HepG2 (cell line): ENCODE measurements around the gene CDAN1. TPM values are rescaled to one million over a fixed set of nuclear protein-coding genes. Genes with fewer than 3 reads are reported as not detected.

Source experiments
- ATAC-seq: fragments of 200-7000 bp; cut with Tn5 transposase; 3 replicates; pipeline ENCODE4 v1.9.1; 2020; ENCODE audit warnings: mild to moderate bottlenecking, moderate library complexity
- BruUV-seq: library from RNA; stranded (reverse); fragments of 400-500 nt; replicated peaks from 2 replicates; lab custom pipeline; 2021; lab: Mats Ljungman, UMichigan
- CTCF ChIA-PET: fragments of 300-600 bp; formaldehyde crosslinking; extraction: SDS; loops from one replicate; lab custom pipeline; 2021; ENCODE audit warnings: low total read pairs, inconsistent platforms, low intra/inter-chr PET ratio; lab: Yijun Ruan, JAX
- POLR2A ChIA-PET: fragments of 350-600 bp; sonication (Branson Sonifier 250); formaldehyde crosslinking; loops from one replicate; lab custom pipeline; 2020; ENCODE audit warnings: antibody characterized with exemption, inconsistent platforms; lab: Yijun Ruan, JAX
- DNase-seq: peaks from one replicate; pipeline ENCODE4 v3.0.0-alpha.2; 2015; ENCODE audit warnings: low spot score
- FAIRE-seq: peaks from 3 replicates; lab custom pipeline; 2011; peaks lifted over from hg19 to GRCh38; lab: Jason Lieb, UNC
- H2AFZ ChIP-seq: one replicate; pipeline ENCODE4 v1.6.1; 2011; ENCODE audit warnings: low read length, inconsistent platforms
- H3K27ac ChIP-seq: fragments of 300-600 bp; 3 replicates; pipeline ENCODE4 v1.8.0; 2011; ENCODE audit warnings: mixed run types, mild to moderate bottlenecking, mixed read lengths, low read length, inconsistent platforms; ENCODE audit not compliant: insufficient read depth; ENCODE audit errors: extremely low read length
- H3K27me3 ChIP-seq, 2 experiments: fragments of 200-600 bp in 1 of 2; 2 replicates in 1 of 2; 3 replicates in 1 of 2; pipeline versions ENCODE4 v1.6.0 to v1.8.0; 2011; ENCODE audit warnings: low read length in 2 of 2, mild to moderate bottlenecking in 2 of 2, moderate library complexity in 2 of 2, inconsistent platforms in 1 of 2; ENCODE audit not compliant: insufficient read depth in 2 of 2, control insufficient read depth in 1 of 2
- H3K36me3 ChIP-seq, 2 experiments: fragments of 200-600 bp in 1 of 2; replicated peaks in 1 of 2; 2 replicates in 1 of 2; 3 replicates in 1 of 2; pipeline versions ENCODE4 v1.5.1 to v1.8.0; 2011; ENCODE audit warnings: low read length in 2 of 2, inconsistent platforms in 1 of 2; ENCODE audit not compliant: insufficient read depth in 2 of 2, control insufficient read depth in 1 of 2
- H3K4me1 ChIP-seq: 2 replicates; pipeline ENCODE4 v1.5.1; 2012; ENCODE audit warnings: low read length, inconsistent platforms; ENCODE audit not compliant: insufficient read depth
- H3K4me2 ChIP-seq: 2 replicates; pipeline ENCODE4 v1.6.0; 2011; ENCODE audit warnings: low read depth, low read length, inconsistent platforms
- H3K4me3 ChIP-seq, 3 experiments: fragments of 200-600 bp in 1 of 3; sonication (generic), shearing (Covaris generic) in 1 of 3; replicated peaks in 1 of 3; 2 replicates each; pipeline ENCODE4 v1.5.1; 2011 to 2016; ENCODE audit warnings: low read length in 3 of 3, inconsistent platforms in 2 of 3, low read depth in 2 of 3, mild to moderate bottlenecking in 2 of 3, control low read depth in 1 of 3, mixed read lengths in 1 of 3; ENCODE audit not compliant: insufficient read depth in 1 of 3
- H3K79me2 ChIP-seq: one replicate; pipeline ENCODE4 v1.6.1; 2011; ENCODE audit warnings: low read length, inconsistent platforms; ENCODE audit not compliant: insufficient read depth
- H3K9ac ChIP-seq: 2 replicates; pipeline ENCODE4 v1.6.0; 2011; ENCODE audit warnings: mild to moderate bottlenecking, low read depth, low read length, inconsistent platforms; ENCODE audit not compliant: insufficient read depth
- H3K9me3 ChIP-seq: 2 replicates; pipeline ENCODE4 v1.5.1; 2012; ENCODE audit warnings: mild to moderate bottlenecking, low read length
- H4K20me1 ChIP-seq: 2 replicates; pipeline ENCODE4 v1.6.0; 2011; ENCODE audit warnings: inconsistent platforms, mild to moderate bottlenecking, low read length, moderate library complexity; ENCODE audit not compliant: insufficient read depth
- CBFB ChIP-seq: sonication (generic); formaldehyde crosslinking; IDR thresholded peaks from 2 replicates; pipeline ENCODE4 v1.4.0; 2020; ENCODE audit warnings: missing genetic modification reagents
- EED ChIP-seq: sonication (generic); formaldehyde crosslinking; IDR thresholded peaks from 2 replicates; pipeline ENCODE4 v1.5.0; 2020; ENCODE audit warnings: mild to moderate bottlenecking, missing genetic modification reagents
- FOXA3 ChIP-seq: IDR thresholded peaks from 2 replicates; pipeline ENCODE4 v1.6.1; 2016; ENCODE audit warnings: missing genetic modification reagents, missing compliant biosample characterization
- MATR3 ChIP-seq: sonication (generic); formaldehyde crosslinking; IDR thresholded peaks from 2 replicates; pipeline ENCODE4 v1.4.0; 2020; ENCODE audit warnings: missing genetic modification reagents
- MTA1 ChIP-seq: sonication (generic); formaldehyde crosslinking; IDR thresholded peaks from 2 replicates; pipeline ENCODE4 v1.4.0; 2020; ENCODE audit warnings: missing genetic modification reagents, mild to moderate bottlenecking, borderline replicate concordance
- NCOR1 ChIP-seq: fragments of 200-600 bp; sonication (generic); IDR thresholded peaks from 2 replicates; pipeline ENCODE4 v1.7.0; 2017; ENCODE audit warnings: antibody characterized with exemption, low read length, borderline replicate concordance
- NR3C1 ChIP-seq: sonication (generic); formaldehyde crosslinking; IDR thresholded peaks from 2 replicates; pipeline ENCODE4 v1.4.0; 2020; ENCODE audit warnings: missing genetic modification reagents
- PAWR ChIP-seq: sonication (generic); formaldehyde crosslinking; IDR thresholded peaks from 2 replicates; pipeline ENCODE4 v1.4.0; 2020; ENCODE audit warnings: missing genetic modification reagents, mild to moderate bottlenecking, borderline replicate concordance
- PRPF4 ChIP-seq: fragments of 200-400 bp; formaldehyde crosslinking; IDR thresholded peaks from 2 replicates; pipeline ENCODE4 v1.6.1; 2016; ENCODE audit warnings: low read length, low read depth; ENCODE audit not compliant: poor library complexity, severe bottlenecking
- SMC3 ChIP-seq: IDR thresholded peaks from 2 replicates; pipeline ENCODE4 v1.6.1; 2011; ENCODE audit warnings: low read length, improper control_type of control experiment
- SP1 ChIP-seq, 2 experiments: fragments of 450-650 bp in 1 of 2; sonication (generic) in 1 of 2; formaldehyde crosslinking in 1 of 2; IDR thresholded peaks; 2 replicates each; pipeline versions ENCODE4 v1.4.0 to v1.6.1; 2016 to 2020; ENCODE audit warnings: missing genetic modification reagents in 1 of 2
- TP53 ChIP-seq: sonication (generic); formaldehyde crosslinking; conservative IDR thresholded peaks from 2 replicates; pipeline ENCODE4 v1.4.0; 2020; ENCODE audit warnings: missing genetic modification reagents
- ZFP36L1 ChIP-seq: sonication (generic); formaldehyde crosslinking; IDR thresholded peaks from 2 replicates; pipeline ENCODE4 v1.8.0; 2022; ENCODE audit warnings: mild to moderate bottlenecking, missing genetic modification reagents, moderate library complexity
- ZNF205 ChIP-seq: IDR thresholded peaks from 2 replicates; pipeline ENCODE4 v1.6.1; 2018; ENCODE audit warnings: missing biosample characterization, missing genetic modification reagents
- ZNF329 ChIP-seq: sonication (generic); formaldehyde crosslinking; IDR thresholded peaks from 2 replicates; pipeline ENCODE4 v1.9.0; 2021; ENCODE audit warnings: low read depth, mild to moderate bottlenecking, missing genetic modification reagents
- ZNF451 ChIP-seq: sonication (generic); formaldehyde crosslinking; IDR thresholded peaks from 2 replicates; pipeline ENCODE4 v1.5.0; 2020; ENCODE audit warnings: mild to moderate bottlenecking, missing genetic modification reagents
- ZNF616 ChIP-seq: sonication (generic); formaldehyde crosslinking; IDR thresholded peaks from 2 replicates; pipeline ENCODE4 v1.5.0; 2020; ENCODE audit warnings: low read depth, mild to moderate bottlenecking, missing genetic modification reagents
- WGBS: methylation state at CpG from one replicate; pipeline ENCODE4 v1.1.6; 2017; ENCODE audit warnings: low lambda C conversion rate; 5-methylcytosine and 5-hydroxymethylcytosine counted together
- in situ Hi-C: cut with HindIII; loops from 2 replicates; pipeline ENCODE4 v1.10.0; 2017; ENCODE audit warnings: low pct_unique_long_range_greater_than_20kb; ENCODE audit not compliant: extremely low pct_ligation_motif_present
- intact Hi-C: fragments of 100-400 bp; cut with micrococcal nuclease; formaldehyde crosslinking; loops from one replicate; pipeline ENCODE4 v1.10.0; 2022; ENCODE audit not compliant: unreplicated experiment
- polyA plus RNA-seq, 8 experiments: library from polyadenylated mRNA; depleted of rRNA in 3 of 8; stranded (reverse) in 7 of 8; unstranded in 1 of 8; fragments of >200 nt; fragmentation: Illumina TruSeq in 4 of 8; extraction: Trizol in 4 of 8; gene quantifications; 2 replicates each; pipeline versions ENCODE4 v1.2.1 to v1.2.3, GENCODE V29; 2011 to 2016; ENCODE audit warnings: low read depth in 4 of 8, missing spikeins in 1 of 8, mixed read lengths in 1 of 8; ENCODE audit not compliant: insufficient read depth in 1 of 8
- total RNA-seq, 5 experiments: library from RNA; depleted of rRNA; stranded (reverse); fragments of >200 nt; fragmentation: Illumina TruSeq; extraction: Trizol; gene quantifications; 2 replicates each; pipeline ENCODE4 v1.2.3, GENCODE V29; 2016; ENCODE audit warnings: low read depth in 1 of 5
- TF ChIP-seq, protein P1 (sequence below): sonication (generic); formaldehyde crosslinking; IDR thresholded peaks from 2 replicates; pipeline ENCODE4 v1.8.0; 2022; ENCODE audit warnings: mild to moderate bottlenecking, missing genetic modification reagents, borderline replicate concordance
- TF ChIP-seq, protein P2 (sequence below): sonication (generic); formaldehyde crosslinking; IDR thresholded peaks from 2 replicates; pipeline ENCODE4 v1.9.0; 2022; ENCODE audit warnings: low read depth, missing genetic modification reagents
- TF ChIP-seq, protein P3 (sequence below): sonication (generic); formaldehyde crosslinking; IDR thresholded peaks from 2 replicates; pipeline ENCODE4 v1.4.0; 2020; ENCODE audit warnings: mild to moderate bottlenecking, missing genetic modification reagents
- TF ChIP-seq, protein P4 (sequence below): IDR thresholded peaks from 2 replicates; pipeline ENCODE4 v1.6.1; 2012; ENCODE audit warnings: low read depth, low read length, improper control_type of control experiment

The CDAN1 gene
- total and polyA plus RNA-seq, 2 of the 13 experiments (the other 11 are each of a cell fraction or from before 2014, with no cell fraction given): 5.0 to 16.1 TPM

DNA sequence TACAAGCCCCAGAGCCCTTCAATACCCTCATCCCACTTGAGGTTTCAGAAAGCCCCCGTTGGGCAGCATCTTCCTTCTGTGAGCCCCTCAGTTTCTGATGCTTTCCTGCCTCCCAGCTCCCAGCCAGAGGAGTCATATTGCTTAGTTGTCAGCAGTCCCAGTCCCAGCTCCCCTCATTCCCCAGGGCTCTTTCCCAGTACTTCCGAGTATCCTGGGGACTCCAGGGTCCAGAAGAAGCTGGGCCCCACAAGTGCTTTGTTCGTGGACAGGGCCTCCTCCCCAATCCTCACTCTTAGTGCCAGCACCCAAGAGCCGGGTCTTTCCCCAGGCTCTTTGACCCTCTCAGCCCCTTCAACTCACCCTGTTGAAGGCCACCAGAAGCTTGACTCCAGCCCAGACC is 43.9 kb downstream of the CDAN1 start (continued):
- TF ChIP-seq, protein P1, sequence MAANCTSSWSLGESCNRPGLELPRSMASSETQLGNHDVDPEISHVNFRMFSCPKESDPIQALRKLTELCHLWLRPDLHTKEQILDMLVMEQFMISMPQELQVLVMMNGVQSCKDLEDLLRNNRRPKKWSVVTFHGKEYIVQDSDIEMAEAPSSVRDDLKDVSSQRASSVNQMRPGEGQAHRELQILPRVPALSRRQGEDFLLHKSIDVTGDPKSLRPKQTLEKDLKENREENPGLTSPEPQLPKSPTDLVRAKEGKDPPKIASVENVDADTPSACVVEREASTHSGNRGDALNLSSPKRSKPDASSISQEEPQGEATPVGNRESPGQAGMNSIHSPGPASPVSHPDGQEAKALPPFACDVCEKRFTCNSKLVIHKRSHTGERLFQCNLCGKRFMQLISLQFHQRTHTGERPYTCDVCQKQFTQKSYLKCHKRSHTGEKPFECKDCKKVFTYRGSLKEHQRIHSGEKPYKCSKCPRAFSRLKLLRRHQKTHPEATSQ (CRISPR knock-in tag): no peak
- TF ChIP-seq ZNF616 (no peak), ZFP36L1 (CRISPR knock-in tag) (no peak)

DNA sequence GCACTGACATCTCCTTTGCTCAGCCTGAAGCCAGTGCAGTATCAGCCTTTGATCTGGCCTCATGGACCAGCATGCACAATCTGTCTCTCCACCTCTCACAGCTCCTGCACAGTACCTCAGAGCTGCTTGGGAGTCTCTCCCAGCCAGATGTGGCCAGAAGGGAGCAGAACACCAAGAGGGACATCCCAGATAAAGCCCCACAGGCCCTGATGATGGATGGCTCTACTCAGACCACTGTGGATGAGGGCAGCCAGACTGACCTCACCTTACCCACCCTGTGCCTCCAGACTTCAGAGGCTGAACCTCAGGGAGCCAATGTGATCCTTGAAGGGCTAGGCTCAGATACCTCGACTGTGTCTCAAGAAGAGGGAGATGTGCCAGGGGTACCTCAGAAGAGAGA is 44.4 kb downstream of the CDAN1 start:
- Histone ChIP-seq H3K27me3 (no peaks in the 10 kb centered on the region; a peak in 1 of 5 replicates), H3K9me3 (no peaks in the 10 kb centered on the region), H3K4me2 (no peak overlapping the region), H3K79me2 (no peaks in the 10 kb centered on the region), H3K36me3 (peaks cover 4 to 8% of the 10 kb centered on the region in 2 experiments; a peak in 3 of 5 replicates), H3K4me1 (no peaks in the 10 kb centered on the region), H3K4me3 (no peak overlapping the region), H3K27ac (no peak overlapping the region), H4K20me1 (no peaks in the 10 kb centered on the region), H2AFZ (no peak overlapping the region), H3K9ac (no peak overlapping the region)
- intact Hi-C loops: no loop called here
- WGBS: 60% methylated on average over 1 of the region's 1 CpG
- no peak for TF ChIP-seq NR3C1
- no peak for TF ChIP-seq MATR3 (CRISPR knock-in tag)
- no peak for TF ChIP-seq EED (CRISPR knock-in tag)
- TF ChIP-seq MTA1: no peak
- TF ChIP-seq ZNF205 (CRISPR knock-in tag): no peak
- TF ChIP-seq, protein P2, sequence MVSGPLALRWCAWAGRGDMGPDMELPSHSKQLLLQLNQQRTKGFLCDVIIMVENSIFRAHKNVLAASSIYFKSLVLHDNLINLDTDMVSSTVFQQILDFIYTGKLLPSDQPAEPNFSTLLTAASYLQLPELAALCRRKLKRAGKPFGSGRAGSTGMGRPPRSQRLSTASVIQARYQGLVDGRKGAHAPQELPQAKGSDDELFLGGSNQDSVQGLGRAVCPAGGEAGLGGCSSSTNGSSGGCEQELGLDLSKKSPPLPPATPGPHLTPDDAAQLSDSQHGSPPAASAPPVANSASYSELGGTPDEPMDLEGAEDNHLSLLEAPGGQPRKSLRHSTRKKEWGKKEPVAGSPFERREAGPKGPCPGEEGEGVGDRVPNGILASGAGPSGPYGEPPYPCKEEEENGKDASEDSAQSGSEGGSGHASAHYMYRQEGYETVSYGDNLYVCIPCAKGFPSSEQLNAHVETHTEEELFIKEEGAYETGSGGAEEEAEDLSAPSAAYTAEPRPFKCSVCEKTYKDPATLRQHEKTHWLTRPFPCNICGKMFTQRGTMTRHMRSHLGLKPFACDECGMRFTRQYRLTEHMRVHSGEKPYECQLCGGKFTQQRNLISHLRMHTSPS: no peak
- TF ChIP-seq TP53: no peak
- TF ChIP-seq PRPF4: no peak
- TF ChIP-seq, protein P3, sequence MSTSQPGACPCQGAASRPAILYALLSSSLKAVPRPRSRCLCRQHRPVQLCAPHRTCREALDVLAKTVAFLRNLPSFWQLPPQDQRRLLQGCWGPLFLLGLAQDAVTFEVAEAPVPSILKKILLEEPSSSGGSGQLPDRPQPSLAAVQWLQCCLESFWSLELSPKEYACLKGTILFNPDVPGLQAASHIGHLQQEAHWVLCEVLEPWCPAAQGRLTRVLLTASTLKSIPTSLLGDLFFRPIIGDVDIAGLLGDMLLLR (CRISPR knock-in tag): no peak
- TF ChIP-seq CBFB (CRISPR knock-in tag): no peak
- no peak for TF ChIP-seq SP1 (IDR thresholded peaks at IDR 0.05)
- no peak for TF ChIP-seq SP1 (CRISPR knock-in tag; IDR thresholded peaks at IDR 0.05)
- no peak for TF ChIP-seq NCOR1
- TF ChIP-seq SMC3: no peak
- no peak for TF ChIP-seq FOXA3 (CRISPR knock-in tag)
- TF ChIP-seq ZNF451 (CRISPR knock-in tag): no peak
- TF ChIP-seq, protein P4, sequence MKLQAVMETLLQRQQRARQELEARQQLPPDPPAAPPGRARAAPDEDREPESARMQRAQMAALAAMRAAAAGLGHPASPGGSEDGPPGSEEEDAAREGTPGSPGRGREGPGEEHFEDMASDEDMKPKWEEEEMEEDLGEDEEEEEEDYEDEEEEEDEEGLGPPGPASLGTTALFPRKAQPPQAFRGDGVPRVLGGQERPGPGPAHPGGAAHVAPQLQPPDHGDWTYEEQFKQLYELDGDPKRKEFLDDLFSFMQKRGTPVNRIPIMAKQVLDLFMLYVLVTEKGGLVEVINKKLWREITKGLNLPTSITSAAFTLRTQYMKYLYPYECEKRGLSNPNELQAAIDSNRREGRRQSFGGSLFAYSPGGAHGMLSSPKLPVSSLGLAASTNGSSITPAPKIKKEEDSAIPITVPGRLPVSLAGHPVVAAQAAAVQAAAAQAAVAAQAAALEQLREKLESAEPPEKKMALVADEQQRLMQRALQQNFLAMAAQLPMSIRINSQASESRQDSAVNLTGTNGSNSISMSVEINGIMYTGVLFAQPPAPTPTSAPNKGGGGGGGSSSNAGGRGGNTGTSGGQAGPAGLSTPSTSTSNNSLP: no peak
- no peak for TF ChIP-seq PAWR (CRISPR knock-in tag)
- TF ChIP-seq ZNF329 (CRISPR knock-in tag): no peak
- BruUV-seq: no TSS peak
- no peak for DNase-seq
- no peak for FAIRE-seq
- ATAC-seq: no peak
- in situ Hi-C loops: no loop called here
- ChIA-PET POLR2A (no interaction called here), CTCF (no interaction called here)
